GM10847 (cell line): ENCODE data around the gene KL.

Experiments used
- POLR2A ChIP-seq: IDR thresholded peaks from 2 replicates; pipeline ENCODE4 v1.6.1; 2011; ENCODE audit not compliant: insufficient read length; ENCODE audit errors: extremely low read depth

KL gene

GRCh38 chr13:33105387-33106005, 89.3 kb downstream of the KL start:
- TF ChIP-seq POLR2A, result no peak

- no peak for TF ChIP-seq POLR2A
These were observed 90.6 kb downstream of the KL start for GRCh38 chr13:33106656-33107360.

GRCh38 chr13:33107361-33107760, 91.1 kb downstream of the KL start:
- no peak for TF ChIP-seq POLR2A

- no peak for TF ChIP-seq POLR2A
These were observed 92.4 kb downstream of the KL start for GRCh38 chr13:33108620-33109019.

DNA sequence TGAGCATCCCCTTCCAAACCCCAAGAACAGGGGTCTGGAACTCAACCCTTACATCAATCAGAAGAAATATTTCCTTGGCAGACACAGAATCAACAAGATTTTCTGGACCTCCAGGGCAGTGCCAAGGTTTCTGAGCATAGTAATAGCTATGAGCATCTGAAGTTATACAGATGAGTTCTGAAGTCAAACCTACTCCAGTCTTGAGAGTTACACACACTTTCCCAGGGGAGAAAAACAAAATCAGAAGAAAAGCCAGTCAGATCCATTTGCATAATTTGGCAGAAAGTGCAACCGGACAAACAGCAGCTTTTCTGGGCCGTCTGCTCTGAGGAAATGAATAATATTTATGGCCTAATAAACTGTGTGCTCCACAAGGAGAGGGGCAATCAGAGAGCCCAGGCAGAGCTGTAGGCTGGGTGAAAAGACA, 93.1 kb downstream of the KL start:
- no peak for TF ChIP-seq POLR2A

GRCh38 chr13:33109801-33110200, 93.6 kb downstream of the KL start:
- TF ChIP-seq POLR2A, result no peak

DNA sequence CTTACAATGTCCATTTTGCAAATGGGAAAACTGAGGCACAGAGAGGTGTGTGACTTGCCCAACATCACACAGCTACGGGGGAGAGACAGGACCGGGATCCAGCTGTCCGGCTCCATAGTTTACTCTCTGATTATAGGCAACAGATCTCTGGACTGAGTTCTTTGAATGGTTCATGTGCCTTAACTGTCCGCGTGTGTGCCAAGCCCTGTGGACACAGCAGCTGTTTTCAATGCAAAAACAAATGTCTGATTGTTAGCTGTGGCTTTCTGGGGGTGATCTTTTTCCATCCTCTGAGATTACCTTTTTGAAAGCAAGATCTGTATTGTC, 94.1 kb downstream of the KL start:
- no peak for TF ChIP-seq POLR2A

DNA sequence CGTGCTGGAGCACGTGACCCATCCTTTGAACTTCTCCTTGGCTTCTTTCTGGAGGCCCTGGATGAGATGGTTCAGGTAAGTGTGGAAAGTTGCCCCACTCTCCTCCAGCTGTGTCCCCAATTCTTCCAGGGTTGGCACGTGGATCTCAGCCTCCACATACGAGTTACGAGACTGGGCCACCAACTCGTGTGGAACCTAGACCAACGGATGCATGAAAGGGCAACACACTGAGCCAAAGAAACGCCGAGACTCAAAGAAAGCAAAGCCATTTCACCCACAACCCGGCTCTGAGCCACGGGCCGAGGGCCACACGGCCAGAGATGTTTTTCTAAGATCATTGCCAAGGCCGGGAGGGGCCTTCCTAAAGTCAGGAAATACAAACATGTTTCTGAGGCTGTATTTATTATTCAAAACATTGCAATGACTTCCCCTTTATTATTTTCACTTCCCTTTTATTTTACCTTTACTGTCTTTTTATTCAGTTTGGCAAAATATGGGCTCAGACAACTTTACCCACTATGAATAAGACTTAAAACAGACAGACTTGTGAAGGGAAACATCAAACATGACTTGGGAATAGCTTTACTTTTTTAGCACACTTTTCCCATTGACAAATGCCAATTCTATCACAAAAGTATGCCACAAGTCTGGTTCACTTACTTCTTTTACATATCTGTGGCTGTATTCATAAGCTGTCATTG, 94.6 kb downstream of the KL start:
- TF ChIP-seq POLR2A, result no peak

GRCh38 chr13:33111414-33112110, 95.3 kb downstream of the KL start:
- TF ChIP-seq POLR2A, result no peak

DNA sequence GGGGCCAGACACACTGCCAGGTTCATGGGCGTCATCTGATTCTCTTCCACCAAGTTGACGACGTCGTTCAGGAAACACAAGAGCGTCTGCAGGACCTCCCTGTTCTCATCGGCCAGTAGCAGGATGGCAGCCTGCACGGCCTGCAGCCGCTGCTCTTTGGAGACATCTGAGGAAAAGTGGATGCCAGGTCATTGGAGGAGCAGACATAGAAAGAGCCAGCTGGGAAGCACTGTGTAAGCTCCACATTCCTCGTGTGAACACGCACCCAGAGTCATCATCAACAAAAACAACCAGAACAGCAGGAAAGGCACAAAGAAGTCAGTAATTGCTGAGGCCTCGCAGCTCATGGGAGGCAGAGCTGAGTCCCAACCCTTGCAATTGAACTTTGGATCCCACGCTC, 96.5 kb downstream of the KL start:
- no peak for TF ChIP-seq POLR2A

GRCh38 chr13:33114146-33114545, 97.9 kb downstream of the KL start:
- TF ChIP-seq POLR2A, result no peak

DNA sequence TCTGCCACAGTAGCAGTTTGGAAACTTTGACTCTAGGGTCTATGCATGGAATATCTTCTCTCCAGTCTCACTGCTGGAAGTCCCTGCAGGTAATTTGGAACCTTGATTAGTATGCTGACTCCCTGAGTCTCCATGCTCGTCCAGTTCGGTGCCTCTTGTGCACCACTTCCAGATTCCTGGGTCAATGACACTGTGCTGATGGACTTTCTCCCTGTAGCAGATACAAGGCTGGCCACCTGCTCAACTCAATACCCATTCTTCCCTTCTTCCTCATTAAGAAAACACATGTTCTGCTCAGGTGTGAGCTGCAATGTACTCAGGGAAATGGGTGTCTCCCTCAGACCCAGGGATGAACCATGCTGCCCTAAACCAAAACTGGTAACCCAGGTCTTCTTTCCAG, 99.1 kb downstream of the KL start:
- TF ChIP-seq POLR2A, result no peak
